ENCODE data around the gene TRNT1.

DNA sequence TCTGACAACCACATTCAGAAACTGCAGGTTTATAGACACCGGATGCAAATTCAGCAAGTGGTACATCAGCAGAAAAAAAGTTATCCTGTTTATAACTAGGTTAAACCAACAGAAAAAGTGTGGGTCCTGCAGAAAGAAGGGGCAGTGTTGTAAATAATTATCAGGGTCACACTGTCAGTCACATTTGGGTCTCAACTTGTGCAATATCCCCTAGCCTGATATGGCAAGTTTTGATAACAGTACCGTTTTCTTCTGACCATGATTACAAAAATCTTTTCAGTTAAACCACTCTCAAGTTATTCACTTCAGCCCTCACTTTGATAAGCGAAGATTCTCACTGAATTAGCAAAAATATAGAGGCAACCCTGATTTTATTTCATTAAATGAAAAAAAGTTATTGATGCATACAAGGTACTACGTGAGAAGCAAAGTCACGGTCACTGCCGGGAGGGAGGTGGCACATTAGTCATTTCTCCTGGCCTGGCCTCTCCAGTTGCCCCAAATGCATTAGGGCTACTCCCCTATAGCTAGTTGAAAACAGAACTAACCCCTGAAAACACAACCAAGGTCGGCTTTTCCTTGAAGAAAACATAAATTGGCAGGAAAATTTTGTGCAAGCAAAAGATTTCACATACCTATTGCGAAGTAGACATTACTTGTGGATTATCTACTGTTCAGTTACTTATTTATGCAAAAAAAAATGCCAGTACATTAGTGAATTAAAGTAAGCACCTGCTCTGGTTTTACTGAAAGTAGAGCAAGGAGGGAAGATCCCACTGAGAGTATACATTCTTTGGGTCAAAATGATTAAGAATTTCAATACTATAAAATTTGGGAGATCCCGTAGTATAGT lies 45.1 kb upstream of the TRNT1 start:
- TF ChIP-seq, protein P1, sequence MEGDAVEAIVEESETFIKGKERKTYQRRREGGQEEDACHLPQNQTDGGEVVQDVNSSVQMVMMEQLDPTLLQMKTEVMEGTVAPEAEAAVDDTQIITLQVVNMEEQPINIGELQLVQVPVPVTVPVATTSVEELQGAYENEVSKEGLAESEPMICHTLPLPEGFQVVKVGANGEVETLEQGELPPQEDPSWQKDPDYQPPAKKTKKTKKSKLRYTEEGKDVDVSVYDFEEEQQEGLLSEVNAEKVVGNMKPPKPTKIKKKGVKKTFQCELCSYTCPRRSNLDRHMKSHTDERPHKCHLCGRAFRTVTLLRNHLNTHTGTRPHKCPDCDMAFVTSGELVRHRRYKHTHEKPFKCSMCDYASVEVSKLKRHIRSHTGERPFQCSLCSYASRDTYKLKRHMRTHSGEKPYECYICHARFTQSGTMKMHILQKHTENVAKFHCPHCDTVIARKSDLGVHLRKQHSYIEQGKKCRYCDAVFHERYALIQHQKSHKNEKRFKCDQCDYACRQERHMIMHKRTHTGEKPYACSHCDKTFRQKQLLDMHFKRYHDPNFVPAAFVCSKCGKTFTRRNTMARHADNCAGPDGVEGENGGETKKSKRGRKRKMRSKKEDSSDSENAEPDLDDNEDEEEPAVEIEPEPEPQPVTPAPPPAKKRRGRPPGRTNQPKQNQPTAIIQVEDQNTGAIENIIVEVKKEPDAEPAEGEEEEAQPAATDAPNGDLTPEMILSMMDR (IDR thresholded peaks at IDR 0.05; ENCODE audit: poor library complexity, severe bottlenecking), result no peak
- TF ChIP-seq TAF1 (IDR thresholded peaks at IDR 0.05; ENCODE audit: low read depth) (no peak), EZH2 (IDR thresholded peaks at IDR 0.05; ENCODE audit: borderline replicate concordance, insufficient read depth, low read length, poor library complexity, severe bottlenecking) (no peak), POLR2AphosphoS5 (IDR thresholded peaks at IDR 0.05) (no peak)
- TF ChIP-seq, protein P2, sequence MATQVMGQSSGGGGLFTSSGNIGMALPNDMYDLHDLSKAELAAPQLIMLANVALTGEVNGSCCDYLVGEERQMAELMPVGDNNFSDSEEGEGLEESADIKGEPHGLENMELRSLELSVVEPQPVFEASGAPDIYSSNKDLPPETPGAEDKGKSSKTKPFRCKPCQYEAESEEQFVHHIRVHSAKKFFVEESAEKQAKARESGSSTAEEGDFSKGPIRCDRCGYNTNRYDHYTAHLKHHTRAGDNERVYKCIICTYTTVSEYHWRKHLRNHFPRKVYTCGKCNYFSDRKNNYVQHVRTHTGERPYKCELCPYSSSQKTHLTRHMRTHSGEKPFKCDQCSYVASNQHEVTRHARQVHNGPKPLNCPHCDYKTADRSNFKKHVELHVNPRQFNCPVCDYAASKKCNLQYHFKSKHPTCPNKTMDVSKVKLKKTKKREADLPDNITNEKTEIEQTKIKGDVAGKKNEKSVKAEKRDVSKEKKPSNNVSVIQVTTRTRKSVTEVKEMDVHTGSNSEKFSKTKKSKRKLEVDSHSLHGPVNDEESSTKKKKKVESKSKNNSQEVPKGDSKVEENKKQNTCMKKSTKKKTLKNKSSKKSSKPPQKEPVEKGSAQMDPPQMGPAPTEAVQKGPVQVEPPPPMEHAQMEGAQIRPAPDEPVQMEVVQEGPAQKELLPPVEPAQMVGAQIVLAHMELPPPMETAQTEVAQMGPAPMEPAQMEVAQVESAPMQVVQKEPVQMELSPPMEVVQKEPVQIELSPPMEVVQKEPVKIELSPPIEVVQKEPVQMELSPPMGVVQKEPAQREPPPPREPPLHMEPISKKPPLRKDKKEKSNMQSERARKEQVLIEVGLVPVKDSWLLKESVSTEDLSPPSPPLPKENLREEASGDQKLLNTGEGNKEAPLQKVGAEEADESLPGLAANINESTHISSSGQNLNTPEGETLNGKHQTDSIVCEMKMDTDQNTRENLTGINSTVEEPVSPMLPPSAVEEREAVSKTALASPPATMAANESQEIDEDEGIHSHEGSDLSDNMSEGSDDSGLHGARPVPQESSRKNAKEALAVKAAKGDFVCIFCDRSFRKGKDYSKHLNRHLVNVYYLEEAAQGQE (IDR thresholded peaks at IDR 0.05; ENCODE audit: borderline replicate concordance), result no peak

Measured in neural cell (in vitro differentiated cells).